Testis (tissue), 3 donors: Measurements from ENCODE around the gene ZNF791. TPM values are rescaled to one million over a fixed set of nuclear protein-coding genes. Genes with fewer than 3 reads are reported as not detected.
"Not testable (repeated sequence)": the region's sequence is repeated elsewhere in the genome, so short reads cannot be mapped to it uniquely, and the experiment has no call there.

Experiments
- DNase-seq: peaks from one replicate; pipeline ENCODE4 v3.0.0-alpha.2; 2019
- H3K27ac ChIP-seq, 2 donors: fragments of 200-600 bp; sonication (generic); one replicate each; pipeline ENCODE4 v1.5.1; 2019
- H3K27me3 ChIP-seq: fragments of 200-600 bp; sonication (generic); one replicate; pipeline ENCODE4 v1.5.1; 2019
- H3K36me3 ChIP-seq: fragments of 200-600 bp; sonication (generic); one replicate; pipeline ENCODE4 v1.5.1; 2017; ENCODE audit warnings: low read depth; ENCODE audit errors: missing control alignments
- H3K4me1 ChIP-seq: fragments of 200-600 bp; sonication (generic); one replicate; pipeline ENCODE4 v1.5.1; 2019
- H3K4me3 ChIP-seq, 2 donors: fragments of 200-600 bp; sonication (generic); one replicate each; pipeline ENCODE4 v1.5.1; 2017 to 2019
- H3K9me3 ChIP-seq: fragments of 200-600 bp; sonication (generic); one replicate; pipeline ENCODE4 v1.5.1; 2017
- POLR2A ChIP-seq: fragments of 450-650 bp; IDR thresholded peaks from one replicate; pipeline ENCODE4 v1.6.1; 2017; ENCODE audit warnings: antibody characterized with exemption, mild to moderate bottlenecking, moderate library complexity
- WGBS, 2 donors: methylation state at CpG; one replicate each; pipeline ENCODE4 v1.1.5; 2018; 5-methylcytosine and 5-hydroxymethylcytosine counted together
- intact Hi-C: fragments of 100-400 bp; cut with DNase I; formaldehyde crosslinking; loops from one replicate; pipeline ENCODE4 v1.15.1; 2023; ENCODE audit warnings: low total_unique reads
- polyA plus RNA-seq: library from polyadenylated mRNA; stranded (reverse); fragments of 350-450 nt; fragmentation: Illumina TruSeq; extraction: RNeasy Lipid Tissue Mini Kit (QIAGEN cat#74804); gene quantifications from one replicate; pipeline ENCODE4 v1.2.3, GENCODE V29; 2014; ENCODE audit warnings: low read depth, low replicate concordance; ENCODE audit not compliant: insufficient read depth
- total RNA-seq, 2 donors: library from RNA; depleted of rRNA; stranded (reverse); fragments of >200 nt; gene quantifications; one replicate each; pipeline ENCODE4 v1.2.3, GENCODE V29; 2016
- TF ChIP-seq, protein P1 (sequence below), 3 experiments: fragments of 450-650 bp in 2 of 3; fragments of 200-600 bp in 1 of 3; sonication (generic) in 1 of 3; IDR thresholded peaks; one replicate each; pipeline ENCODE4 v1.5.1; 2016 to 2019; ENCODE audit warnings: antibody characterized with exemption in 3 of 3, mild to moderate bottlenecking in 2 of 3, moderate library complexity in 1 of 3

Gene ZNF791
- total and polyA plus RNA-seq, 3 donors from 2014 or later, result 9.3 to 17.2 (median 16.1) TPM

DNA sequence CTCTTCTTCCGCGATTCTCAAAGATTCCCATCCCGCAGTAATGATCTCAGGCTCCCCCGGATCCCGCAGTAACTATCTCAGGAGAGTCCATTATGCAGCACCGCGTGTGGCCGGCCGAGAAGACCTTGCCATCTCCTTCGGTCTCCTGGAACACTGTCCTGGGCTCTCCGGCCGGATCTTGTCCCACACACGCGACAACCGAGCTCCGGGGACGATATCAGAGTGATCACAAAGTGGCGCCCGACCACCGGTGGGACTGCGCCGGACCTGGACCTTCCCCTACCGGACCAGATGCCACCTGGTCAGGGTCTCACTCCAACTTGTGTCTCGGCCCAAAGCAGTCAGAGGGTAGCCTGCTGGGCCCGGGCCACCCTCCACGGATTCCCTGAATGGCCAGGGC lies 31.8 kb downstream of the ZNF791 start:
- DNase-seq, result no peak
- peaks cover 5% of the 10 kb centered on the region for H3K4me1 ChIP-seq
- H3K27me3 ChIP-seq, result no peaks in the 10 kb centered on the region
- WGBS, 2 donors, result 70 to 72% methylated on average over 22 to 26 of the region's 26 CpGs
- H3K27ac ChIP-seq, result no peak overlapping the region
- intact Hi-C loops, result no loop called here
- TF ChIP-seq POLR2A, result no peak
- TF ChIP-seq, protein P1, sequence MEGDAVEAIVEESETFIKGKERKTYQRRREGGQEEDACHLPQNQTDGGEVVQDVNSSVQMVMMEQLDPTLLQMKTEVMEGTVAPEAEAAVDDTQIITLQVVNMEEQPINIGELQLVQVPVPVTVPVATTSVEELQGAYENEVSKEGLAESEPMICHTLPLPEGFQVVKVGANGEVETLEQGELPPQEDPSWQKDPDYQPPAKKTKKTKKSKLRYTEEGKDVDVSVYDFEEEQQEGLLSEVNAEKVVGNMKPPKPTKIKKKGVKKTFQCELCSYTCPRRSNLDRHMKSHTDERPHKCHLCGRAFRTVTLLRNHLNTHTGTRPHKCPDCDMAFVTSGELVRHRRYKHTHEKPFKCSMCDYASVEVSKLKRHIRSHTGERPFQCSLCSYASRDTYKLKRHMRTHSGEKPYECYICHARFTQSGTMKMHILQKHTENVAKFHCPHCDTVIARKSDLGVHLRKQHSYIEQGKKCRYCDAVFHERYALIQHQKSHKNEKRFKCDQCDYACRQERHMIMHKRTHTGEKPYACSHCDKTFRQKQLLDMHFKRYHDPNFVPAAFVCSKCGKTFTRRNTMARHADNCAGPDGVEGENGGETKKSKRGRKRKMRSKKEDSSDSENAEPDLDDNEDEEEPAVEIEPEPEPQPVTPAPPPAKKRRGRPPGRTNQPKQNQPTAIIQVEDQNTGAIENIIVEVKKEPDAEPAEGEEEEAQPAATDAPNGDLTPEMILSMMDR (IDR thresholded peaks at IDR 0.05), result no peak
- H3K4me3 ChIP-seq, result no peak overlapping the region
- H3K36me3 ChIP-seq, result no peaks in the 10 kb centered on the region
- no peaks in the 10 kb centered on the region for H3K9me3 ChIP-seq

DNA sequence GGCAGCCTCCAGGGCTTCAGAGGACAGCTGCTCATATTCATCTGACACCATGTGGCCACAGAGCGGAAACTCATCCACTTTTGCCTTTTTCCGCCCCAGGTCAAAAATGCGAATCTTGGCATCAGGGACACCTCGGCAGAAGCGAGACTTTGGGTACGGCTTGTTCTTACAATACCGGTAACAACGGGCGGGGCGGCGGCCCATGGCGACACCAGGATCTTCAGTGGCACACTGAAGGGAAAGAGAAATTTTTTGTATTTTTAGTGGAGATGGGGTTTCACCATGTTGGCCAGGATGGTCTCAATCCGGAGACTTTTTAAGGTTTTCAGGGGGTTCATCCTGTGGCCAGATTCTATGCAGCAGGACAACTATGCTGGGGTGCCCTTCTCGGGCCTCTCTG lies 33.0 kb downstream of the ZNF791 start:
- H3K36me3 ChIP-seq, H3K27me3 ChIP-seq, H3K4me3 ChIP-seq, DNase-seq, intact Hi-C loops, H3K9me3 ChIP-seq, H3K4me1 ChIP-seq, H3K27ac ChIP-seq: not testable (repeated sequence)
- whole genome bisulfite sequencing, 2 donors, result 69 to 83% methylated on average over 14 of the region's 14 CpGs

DNA sequence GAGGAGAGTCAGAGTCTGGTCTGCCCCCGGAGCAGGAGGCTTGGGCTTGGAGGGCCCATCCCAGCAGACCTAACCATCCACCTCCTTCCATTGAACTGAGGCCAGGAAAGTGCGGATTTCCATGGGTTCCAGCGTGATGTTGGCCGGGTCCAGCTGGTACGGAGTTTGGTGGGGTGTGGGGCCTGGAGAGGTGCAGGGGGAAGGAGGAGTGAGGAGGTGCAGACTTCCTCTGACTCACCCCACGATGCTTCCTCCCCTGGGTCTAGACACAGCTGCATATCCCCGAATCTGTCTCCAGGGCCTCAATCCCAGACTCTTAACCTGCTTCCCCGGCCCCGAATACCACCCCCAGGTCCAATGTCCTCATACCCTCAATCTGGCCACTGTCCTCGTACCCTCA lies 35.8 kb downstream of the ZNF791 start:
- Histone ChIP-seq H3K36me3 (no peaks in the 10 kb centered on the region), H3K9me3 (no peaks in the 10 kb centered on the region), H3K4me3 (no peak overlapping the region), H3K27me3 (no peaks in the 10 kb centered on the region), H3K4me1 (peaks cover 2% of the 10 kb centered on the region), H3K27ac (no peak overlapping the region)
- WGBS, 2 donors, result 85 to 90% methylated on average over 10 of the region's 10 CpGs
- intact Hi-C loops, result no loop called here
- TF ChIP-seq, protein P1 (IDR thresholded peaks at IDR 0.05), result no peak
- no peak for TF ChIP-seq POLR2A
- DNase-seq, result no peak

DNA sequence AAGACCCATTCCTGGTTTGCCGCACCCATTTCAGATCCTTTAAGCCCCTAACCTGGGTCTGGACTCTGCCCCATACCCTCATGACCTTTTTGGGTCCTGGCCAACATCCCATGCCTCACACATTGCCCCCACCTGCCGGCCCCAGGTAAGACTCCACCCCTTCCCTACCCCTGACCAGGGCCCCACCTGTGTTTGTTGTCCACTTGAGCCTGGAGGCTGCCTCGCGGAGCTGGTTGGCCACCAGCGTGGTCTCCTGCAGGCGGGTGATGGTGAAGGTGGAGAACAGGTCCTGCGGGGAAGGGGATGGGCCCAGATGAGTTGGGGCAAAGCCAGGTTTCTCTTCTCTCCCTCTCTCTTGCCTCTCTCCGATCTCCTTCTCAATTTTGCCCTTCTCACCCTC lies 36.3 kb downstream of the ZNF791 start:
- no peaks in the 10 kb centered on the region for H3K27me3 ChIP-seq
- DNase-seq, result no peak
- H3K4me1 ChIP-seq, result peaks cover 2% of the 10 kb centered on the region
- no peak for TF ChIP-seq POLR2A
- TF ChIP-seq, protein P1 (IDR thresholded peaks at IDR 0.05), result no peak
- H3K4me3 ChIP-seq, result no peak overlapping the region
- H3K9me3 ChIP-seq, result no peaks in the 10 kb centered on the region
- H3K36me3 ChIP-seq, result no peaks in the 10 kb centered on the region
- H3K27ac ChIP-seq, result no peak overlapping the region
- intact Hi-C loops, result no loop called here
- 72 to 77% methylated on average over 5 to 8 of the region's 8 CpGs for WGBS, 2 donors

DNA sequence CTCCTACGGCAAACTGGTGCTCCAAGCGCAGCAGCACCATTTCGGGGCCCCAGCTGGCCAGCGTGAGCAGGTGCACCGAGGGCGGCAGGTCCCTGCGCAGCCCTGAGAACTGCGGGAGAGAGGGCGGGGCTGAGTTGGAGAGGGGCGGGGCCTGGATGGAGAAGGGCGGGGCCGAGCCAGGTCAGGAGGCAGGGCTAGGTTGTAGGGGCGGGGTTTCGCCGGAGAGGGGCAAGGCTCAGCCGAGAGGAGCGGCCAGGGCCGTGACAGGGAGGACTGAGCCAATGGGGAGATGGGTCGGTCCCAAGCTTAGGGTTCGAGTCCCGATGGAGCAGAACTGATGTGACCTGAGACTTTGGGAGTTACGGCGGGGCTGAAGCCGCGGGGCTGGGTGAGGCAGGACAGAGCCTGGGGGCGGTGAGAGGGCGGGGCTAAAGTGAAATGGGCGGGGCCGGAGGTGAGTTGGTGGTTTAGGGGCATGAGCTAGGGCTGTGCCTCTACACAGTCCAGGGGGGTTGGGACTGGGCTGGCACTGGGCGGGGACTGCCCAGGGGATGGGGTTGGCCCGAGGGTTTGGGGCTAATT lies 36.9 kb downstream of the ZNF791 start:
- Histone ChIP-seq H3K36me3 (no peaks in the 10 kb centered on the region), H3K9me3 (no peaks in the 10 kb centered on the region), H3K4me3 (peak overlapping the region; percentile 21 to 26), H3K27me3 (no peaks in the 10 kb centered on the region), H3K4me1 (peaks cover 2% of the 10 kb centered on the region), H3K27ac (no peak overlapping the region)
- TF ChIP-seq POLR2A, result no peak
- TF ChIP-seq, protein P1 (IDR thresholded peaks at IDR 0.05), result no peak
- peak; percentile 69 for DNase-seq
- WGBS, 2 donors, result 15% methylated on average over 16 to 31 of the region's 31 CpGs
- intact Hi-C loops, result no loop called here
